HG03442 (cell line): ENCODE measurements around the gene LDLR.
"Not testable (repeated sequence)": the region's sequence is repeated elsewhere in the genome, so short reads cannot be mapped to it uniquely, and the experiment has no call there.

Experiments
- ATAC-seq: cut with Tn5 transposase; IDR thresholded peaks from one replicate; pipeline ENCODE4 v1.9.1; 2021; ENCODE audit warnings: mild to moderate bottlenecking, moderate library complexity; ENCODE audit not compliant: unreplicated experiment

The LDLR gene

GRCh38 chr19:11138601-11139300 lies 49.5 kb downstream of the LDLR start:
- no peak for ATAC-seq

DNA sequence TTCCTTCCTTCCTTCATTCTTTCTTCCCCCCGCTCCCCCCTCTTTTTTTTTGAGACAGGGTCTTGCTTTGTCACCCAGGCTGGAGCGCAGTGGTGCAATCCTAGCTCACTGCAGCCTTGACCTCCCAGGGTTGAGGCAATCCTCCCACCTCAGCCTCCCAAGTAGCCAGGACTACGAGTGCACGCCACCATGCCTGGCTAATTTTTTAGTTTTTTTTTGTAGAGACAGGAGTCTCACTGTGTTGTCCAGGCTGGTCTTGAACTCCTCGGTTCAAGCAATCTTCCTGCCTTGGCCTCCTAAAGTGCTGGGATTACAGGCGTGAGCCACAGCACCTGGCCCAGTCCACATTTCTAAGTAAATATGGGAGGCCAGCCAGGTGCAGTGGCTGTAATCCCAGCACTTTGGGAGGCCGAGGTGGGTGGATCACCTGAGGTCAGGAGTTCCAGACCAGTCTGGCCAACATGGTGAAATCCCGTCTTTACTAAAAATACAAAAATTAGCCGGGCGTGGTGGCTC lies 50.8 kb downstream of the LDLR start:
- ATAC-seq, result not testable (repeated sequence)

DNA sequence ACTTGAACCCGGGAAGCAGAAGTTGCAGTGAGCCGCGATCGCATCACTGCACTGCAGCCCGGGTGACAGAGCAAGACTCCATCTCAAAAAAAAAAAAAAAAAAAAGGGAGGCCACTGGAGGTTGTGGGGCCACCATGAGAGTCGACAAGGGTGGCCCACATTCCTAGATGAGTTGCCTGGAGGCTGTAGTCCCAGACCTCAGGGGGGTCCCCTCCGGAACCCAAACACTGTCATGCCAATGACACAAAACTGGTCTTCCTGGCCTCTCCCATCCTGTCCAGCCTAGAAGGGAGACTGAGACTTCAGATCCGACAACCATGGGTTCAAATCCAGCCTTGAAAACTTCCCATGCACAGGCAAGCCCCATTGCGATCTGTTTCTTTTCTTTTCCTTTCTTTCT lies 51.6 kb downstream of the LDLR start:
- no peak for ATAC-seq

DNA sequence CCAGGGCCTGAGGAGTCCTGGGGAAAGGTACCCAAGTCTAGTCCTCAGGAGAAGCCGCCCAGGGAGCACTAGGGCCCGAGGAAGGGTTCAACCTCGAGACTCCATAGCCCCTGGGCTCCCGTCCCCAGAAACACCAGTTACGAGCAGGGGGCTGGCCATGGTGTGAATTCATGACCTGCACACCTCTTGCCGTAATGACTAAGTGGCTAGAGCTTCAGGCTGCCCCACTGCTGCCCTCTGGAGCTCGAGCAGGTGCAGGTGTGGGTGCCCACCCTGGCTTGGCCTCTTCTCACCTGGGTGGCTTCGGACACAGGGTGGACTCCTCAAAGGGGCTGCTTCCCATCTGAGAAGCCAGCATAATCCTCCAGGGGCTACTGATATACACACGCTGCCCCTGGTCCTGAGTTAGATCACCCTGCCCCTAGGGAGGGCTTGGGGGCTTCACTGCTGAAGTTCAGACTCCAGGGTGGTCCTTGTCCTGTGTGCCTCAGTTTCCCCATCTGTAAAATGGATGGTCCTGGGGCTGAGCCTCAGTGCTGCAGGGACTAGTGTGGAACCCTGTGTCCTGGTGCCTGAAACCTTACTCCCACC lies 52.8 kb downstream of the LDLR start:
- ATAC-seq, result no peak

DNA sequence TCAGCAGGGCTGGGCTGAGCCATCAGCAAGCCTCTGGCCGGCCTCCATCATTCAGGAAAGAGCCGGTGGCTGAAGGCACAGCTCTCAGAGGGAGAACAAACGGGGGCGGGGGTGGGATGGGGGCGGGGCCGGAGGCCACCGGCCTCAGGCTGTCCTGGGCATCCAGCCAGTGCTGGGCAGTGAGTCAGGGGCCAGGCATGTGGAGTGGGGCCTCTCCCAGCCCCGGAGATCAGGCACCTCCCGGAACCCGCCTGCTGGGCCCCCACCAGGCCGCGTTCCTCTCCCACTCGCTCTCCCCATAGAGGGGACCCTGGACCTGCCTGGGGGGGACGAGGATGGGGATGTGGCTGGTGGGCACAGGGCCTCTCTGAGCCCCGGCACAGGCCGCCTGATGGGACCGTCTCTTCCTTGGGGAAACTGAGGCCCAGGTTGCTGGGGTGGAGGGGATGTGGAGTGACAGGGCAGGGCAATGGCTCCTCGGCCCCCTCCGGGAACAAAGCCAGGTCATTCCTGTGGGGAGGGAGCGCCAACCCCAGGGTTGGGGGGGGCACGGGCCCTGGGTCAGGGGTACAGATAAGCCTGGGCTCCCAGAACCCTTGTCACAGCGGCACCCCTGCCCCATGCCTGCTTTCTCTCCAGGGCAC lies 53.4 kb downstream of the LDLR start:
- no peak for ATAC-seq

- no peak for ATAC-seq
Measured at GRCh38 chr19:11145536-11145924, 56.3 kb downstream of the LDLR start.

GRCh38 chr19:11148001-11148400 lies 58.7 kb downstream of the LDLR start:
- ATAC-seq, result no peak

DNA sequence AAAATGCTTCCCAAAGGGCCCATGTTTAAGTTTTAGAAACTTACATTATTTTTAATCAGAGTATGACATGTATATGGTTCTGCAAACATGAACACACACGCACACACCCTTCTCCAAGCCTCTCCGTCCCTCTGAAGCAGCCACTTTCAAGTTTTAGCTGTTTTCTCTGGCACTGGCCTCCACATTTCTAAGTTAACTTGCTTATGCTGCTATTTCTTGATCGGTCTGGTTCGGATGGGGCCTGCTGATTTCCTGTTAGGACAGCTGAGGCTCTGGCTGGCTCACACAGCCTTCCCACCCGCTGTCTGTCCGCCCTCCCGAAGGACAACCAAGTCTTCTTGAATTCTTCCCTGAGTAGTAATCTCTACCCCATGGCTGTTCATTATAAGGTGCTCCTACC lies 61.9 kb downstream of the LDLR start:
- ATAC-seq, result no peak

DNA sequence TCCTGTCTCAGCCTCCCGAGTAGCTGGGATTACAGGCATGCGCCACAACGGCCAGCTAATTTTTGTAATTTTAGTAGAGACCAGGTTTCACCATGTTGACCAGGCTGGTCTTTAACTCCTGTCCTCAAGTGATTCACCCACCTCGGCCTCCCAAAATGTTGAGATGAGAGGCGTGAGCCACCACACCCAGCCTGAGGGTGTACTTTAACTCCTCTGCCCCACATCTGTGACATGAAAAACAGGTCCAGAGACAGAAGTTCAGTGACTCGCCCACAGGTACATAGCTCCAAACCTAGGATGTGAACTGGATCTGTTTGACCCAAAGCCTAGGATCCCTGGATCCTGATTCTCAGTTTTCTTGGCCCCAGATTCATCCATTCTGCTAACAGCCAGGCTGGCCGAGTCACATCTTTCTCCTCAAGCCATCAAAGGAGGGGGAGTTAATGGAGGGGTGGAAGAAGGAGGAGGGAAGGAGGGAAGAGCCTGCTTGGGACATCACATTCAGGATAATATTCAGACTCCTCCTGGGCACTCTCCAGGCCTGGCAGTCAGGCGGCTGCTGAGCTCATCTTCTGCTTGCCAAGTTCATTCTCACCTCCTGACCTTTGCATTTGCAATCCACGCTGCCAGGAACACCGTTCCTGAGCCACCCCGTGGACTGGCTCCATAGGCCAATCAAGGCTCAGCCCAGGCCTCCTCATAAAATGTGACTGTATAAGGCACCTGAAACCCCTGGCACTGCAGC lies 63.2 kb downstream of the LDLR start:
- ATAC-seq, result no peak

- no peak for ATAC-seq
Measured at GRCh38 chr19:11154683-11155047, 65.4 kb downstream of the LDLR start.

DNA sequence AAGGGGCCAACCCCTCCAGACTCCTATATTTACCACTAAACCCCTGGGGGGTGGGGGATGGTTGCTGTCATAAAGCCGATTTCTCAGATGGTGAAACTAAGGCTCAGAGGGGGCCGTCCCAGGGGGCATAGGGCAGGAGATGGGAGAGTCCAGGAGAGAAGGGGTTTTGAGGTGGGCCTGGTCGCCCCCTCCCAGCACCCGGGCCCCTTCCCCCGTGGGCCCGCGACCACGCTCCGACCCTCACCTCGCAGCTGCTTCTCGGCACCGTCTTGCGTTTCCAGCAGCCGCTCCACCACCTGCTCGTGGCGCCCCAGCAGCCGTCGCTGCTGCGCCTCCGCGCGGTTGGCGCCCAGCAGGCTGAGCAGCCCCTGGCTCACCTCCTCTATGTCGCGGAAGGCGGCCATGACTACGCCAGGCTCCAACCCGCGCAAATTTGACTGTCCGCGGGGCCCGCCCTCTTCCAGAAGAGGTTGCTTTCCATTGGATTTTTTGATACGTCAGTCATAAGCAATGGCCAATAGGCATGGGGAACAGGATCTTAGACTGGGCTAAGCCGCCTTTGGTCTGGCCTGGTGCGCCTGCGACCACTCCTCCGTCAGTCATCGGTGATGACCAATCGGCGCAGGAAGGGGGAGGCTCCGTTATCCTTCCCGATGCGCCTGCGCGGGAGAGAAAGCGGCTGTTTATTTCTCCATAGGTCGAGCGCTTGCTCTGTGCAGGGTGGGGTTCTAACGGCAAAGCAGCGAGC lies 66.3 kb downstream of the LDLR start, which contains the start of gene SPC24:
SPC24 (minus strand) TSS at position 410 of the 748 bp plus-strand sequence; CDS start at position 404, 6 bp downstream.
- ATAC-seq, result peak; percentile 93

DNA sequence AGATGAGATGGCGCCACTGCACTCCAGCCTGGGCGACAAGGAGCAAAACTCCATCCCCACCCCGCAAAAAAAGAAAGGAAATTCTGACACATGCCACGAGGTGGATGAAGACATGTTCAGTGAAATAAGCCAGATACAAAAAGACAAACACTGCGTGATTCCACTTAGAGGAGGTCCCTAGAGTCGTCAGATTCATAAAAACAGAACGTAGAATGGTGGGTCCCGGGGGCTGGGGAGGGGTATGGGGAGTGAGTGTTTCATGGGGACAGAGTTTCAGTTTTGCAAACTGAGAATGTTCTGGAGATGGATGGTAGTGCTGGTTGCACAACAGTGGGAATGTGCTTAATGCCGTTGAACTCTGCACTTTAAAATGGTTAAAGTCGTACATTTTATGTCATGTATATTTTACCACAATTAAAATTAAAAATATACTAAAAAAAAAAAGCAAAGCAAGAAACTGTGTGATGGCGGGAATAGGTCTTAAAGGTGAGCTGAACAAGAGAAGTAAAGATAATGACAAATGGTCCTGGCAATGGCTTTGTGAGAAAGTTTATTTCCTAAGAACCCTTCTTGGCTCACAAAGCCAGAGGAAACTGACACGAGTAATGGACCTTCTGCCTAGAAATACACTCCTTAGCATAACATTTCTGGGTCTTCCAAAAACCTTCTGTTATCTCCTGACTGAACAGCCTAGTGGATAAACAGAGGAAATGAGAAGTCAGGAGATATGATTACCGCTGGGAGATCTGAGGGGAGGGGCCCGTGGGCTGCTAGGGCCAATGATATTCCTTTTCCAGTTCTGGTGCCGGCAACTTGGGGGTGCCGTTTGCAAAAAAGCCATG lies 70.6 kb downstream of the LDLR start:
- no peak for ATAC-seq

GRCh38 chr19:11160440-11160768 lies 71.1 kb downstream of the LDLR start:
- not testable (repeated sequence) for ATAC-seq

GRCh38 chr19:11164296-11164695 lies 75.0 kb downstream of the LDLR start:
- ATAC-seq, result no peak

- ATAC-seq, result no peak
Measured at GRCh38 chr19:11164879-11165406, 75.7 kb downstream of the LDLR start.

GRCh38 chr19:11165486-11166030 lies 76.3 kb downstream of the LDLR start:
- ATAC-seq, result no peak

GRCh38 chr19:11166281-11167142 lies 77.2 kb downstream of the LDLR start:
- no peak for ATAC-seq

- ATAC-seq, result no peak
Measured at GRCh38 chr19:11168568-11168967, 79.3 kb downstream of the LDLR start.
